ENCODE data around the gene EPS8L2. TPM values are rescaled to one million over a fixed set of nuclear protein-coding genes. Genes with fewer than 3 reads are reported as not detected.

EPS8L2 gene
- total RNA-seq, 1 donor from 2014 or later, result 376 TPM

- DNase-seq (ENCODE audit: low read depth), result peak; percentile 78
Observed at GRCh38 chr11:762421-763072, 56.5 kb downstream of the EPS8L2 start.

GRCh38 chr11:763073-763463 lies 57.0 kb downstream of the EPS8L2 start:
- DNase-seq (ENCODE audit: low read depth), result no peak

- no peak for DNase-seq (ENCODE audit: low read depth)
Observed at GRCh38 chr11:763549-764321, 57.7 kb downstream of the EPS8L2 start.

- DNase-seq (ENCODE audit: low read depth), result no peak
Observed at GRCh38 chr11:764322-765024, 58.4 kb downstream of the EPS8L2 start.

GRCh38 chr11:765025-765801 lies 59.2 kb downstream of the EPS8L2 start:
- DNase-seq (ENCODE audit: low read depth), result peak; percentile 30

- no peak for DNase-seq (ENCODE audit: low read depth)
Observed at GRCh38 chr11:765802-766091, 59.7 kb downstream of the EPS8L2 start.

GRCh38 chr11:766106-766935 lies 60.3 kb downstream of the EPS8L2 start:
- DNase-seq (ENCODE audit: low read depth), result no peak

- DNase-seq (ENCODE audit: low read depth), result no peak
Observed at GRCh38 chr11:766936-767210, 60.8 kb downstream of the EPS8L2 start.

GRCh38 chr11:767238-767637 lies 61.2 kb downstream of the EPS8L2 start:
- DNase-seq (ENCODE audit: low read depth), result no peak

GRCh38 chr11:769887-770641 lies 64.0 kb downstream of the EPS8L2 start:
- no peak for DNase-seq (ENCODE audit: low read depth)

GRCh38 chr11:770642-771616 lies 64.9 kb downstream of the EPS8L2 start:
- DNase-seq (ENCODE audit: low read depth), result no peak

- DNase-seq (ENCODE audit: low read depth), result no peak
Observed at GRCh38 chr11:771617-772204, 65.7 kb downstream of the EPS8L2 start.

GRCh38 chr11:772429-773390 lies 66.7 kb downstream of the EPS8L2 start:
- DNase-seq (ENCODE audit: low read depth), result no peak

GRCh38 chr11:773425-773824 lies 67.4 kb downstream of the EPS8L2 start:
- DNase-seq (ENCODE audit: low read depth), result no peak

- no peak for DNase-seq (ENCODE audit: low read depth)
Observed at GRCh38 chr11:773830-774229, 67.8 kb downstream of the EPS8L2 start.

GRCh38 chr11:774873-775592 lies 69.0 kb downstream of the EPS8L2 start:
- peak; percentile 33 for DNase-seq (ENCODE audit: low read depth)

- DNase-seq (ENCODE audit: low read depth), result no peak
Observed at GRCh38 chr11:776263-776560, 70.2 kb downstream of the EPS8L2 start.
